Caco-2 (cell line): ENCODE data around the gene NOD2. TPM values are rescaled to one million over a fixed set of nuclear protein-coding genes. Genes with fewer than 3 reads are reported as not detected.
A peak's percentile ranks its signal among the peaks of the same experiment; 100 is the strongest.

ENCODE experiments used
- BruUV-seq: library from RNA; stranded (reverse); fragments of 400-500 nt; replicated peaks from 2 replicates; lab custom pipeline; 2021; lab: Mats Ljungman, UMichigan
- CTCF ChIA-PET: fragments of 300-600 bp; sonication (Branson Sonifier 250); formaldehyde crosslinking; loops from one replicate; lab custom pipeline; 2022; ENCODE audit warnings: antibody characterized with exemption; lab: Charles Lee
- POLR2A ChIA-PET: fragments of 300-600 bp; sonication (Branson Sonifier 250); formaldehyde crosslinking; loops from one replicate; lab custom pipeline; 2022; ENCODE audit warnings: antibody characterized with exemption; lab: Charles Lee
- DNase-seq, 2 experiments: peaks; one replicate each; pipeline versions ENCODE4 v3.0.0 to v3.0.0-alpha.2; 2020 to 2022
- H3K27me3 ChIP-seq: replicated peaks from 2 replicates; pipeline ENCODE4 v1.6.0; 2011; ENCODE audit warnings: low read length; ENCODE audit not compliant: control insufficient read depth, insufficient read depth
- H3K36me3 ChIP-seq: 2 replicates; pipeline ENCODE4 v1.5.1; 2011; ENCODE audit warnings: low read length; ENCODE audit not compliant: control insufficient read depth, insufficient read depth
- H3K4me1 ChIP-seq: fragments of 250-450 bp; sonication (Bioruptor Pico); 2 replicates; pipeline ENCODE4 v1.5.1; 2020; ENCODE audit warnings: mild to moderate bottlenecking
- H3K4me3 ChIP-seq: 2 replicates; pipeline ENCODE4 v1.5.1; 2011; ENCODE audit warnings: low read depth, mild to moderate bottlenecking, control low read depth, low read length
- H3K9me3 ChIP-seq: fragments of 250-450 bp; sonication (Bioruptor Pico); 2 replicates; pipeline ENCODE4 v1.5.1; 2020; ENCODE audit warnings: mild to moderate bottlenecking, moderate library complexity
- H3K27ac Mint-ChIP-seq: one replicate; pipeline ENCODE4 v1.8.0; 2022; ENCODE audit warnings: mixed read lengths; ENCODE audit not compliant: unreplicated experiment
- H3K27me3 Mint-ChIP-seq: one replicate; pipeline ENCODE4 v1.8.0; 2022; ENCODE audit warnings: mixed read lengths; ENCODE audit not compliant: insufficient read depth, unreplicated experiment
- H3K36me3 Mint-ChIP-seq: one replicate; pipeline ENCODE4 v1.8.0; 2022; ENCODE audit warnings: mild to moderate bottlenecking, mixed read lengths; ENCODE audit not compliant: insufficient read depth, unreplicated experiment
- H3K4me1 Mint-ChIP-seq: one replicate; pipeline ENCODE4 v1.8.0; 2022; ENCODE audit warnings: low read depth, mixed read lengths; ENCODE audit not compliant: unreplicated experiment
- H3K4me3 Mint-ChIP-seq: one replicate; pipeline ENCODE4 v1.8.0; 2022; ENCODE audit warnings: mild to moderate bottlenecking, moderate library complexity, mixed read lengths; ENCODE audit not compliant: unreplicated experiment
- H3K9me3 Mint-ChIP-seq: one replicate; pipeline ENCODE4 v1.8.0; 2022; ENCODE audit warnings: mixed read lengths; ENCODE audit not compliant: unreplicated experiment
- CTCF ChIP-seq, 2 experiments: fragments of 200-600 bp in 1 of 2; IDR thresholded peaks; 1 replicate in 1 of 2; 2 replicates in 1 of 2; pipeline versions ENCODE4 v1.5.1 to v1.8.0; 2011 to 2022; ENCODE audit warnings: antibody characterized with exemption in 1 of 2, control low read depth in 1 of 2, inconsistent platforms in 1 of 2, low read depth in 1 of 2, low read length in 1 of 2, mild to moderate bottlenecking in 1 of 2, moderate library complexity in 1 of 2; ENCODE audit not compliant: insufficient read depth in 1 of 2, severe bottlenecking in 1 of 2, unreplicated experiment in 1 of 2
- intact Hi-C: fragments of 100-400 bp; cut with micrococcal nuclease; formaldehyde crosslinking; loops from one replicate; pipeline ENCODE4 v1.10.0; 2022; ENCODE audit not compliant: unreplicated experiment
- total RNA-seq: library from RNA; stranded (reverse); gene quantifications from 2 replicates; pipeline ENCODE4 v1.2.3, GENCODE V29; 2022

The NOD2 gene
- total RNA-seq, 1 experiment from 2014 or later = 0.23 TPM

- intact Hi-C loops = no loop called here
- Mint-ChIP-seq H3K9me3 (no peaks in the 10 kb centered on the region), H3K27ac (no peak overlapping the region), H3K4me3 (no peak overlapping the region), H3K36me3 (no peaks in the 10 kb centered on the region), H3K27me3 (no peaks in the 10 kb centered on the region), H3K4me1 (peaks cover 20% of the 10 kb centered on the region)
- peaks cover 24% of the 10 kb centered on the region for H3K4me1 ChIP-seq
- H3K27me3 ChIP-seq = no peaks in the 10 kb centered on the region
- DNase-seq = no peak
- CTCF ChIA-PET = no interaction called here
- no peak for TF ChIP-seq CTCF (IDR thresholded peaks at IDR 0.05; ENCODE audit: insufficient read depth in 1 of 2, low read depth in 1 of 2, low read length in 1 of 2, severe bottlenecking in 1 of 2, unreplicated experiment in 1 of 2)
- POLR2A ChIA-PET = no interaction called here
- BruUV-seq = no TSS peak
- no peak overlapping the region for H3K4me3 ChIP-seq
- no peaks in the 10 kb centered on the region for H3K36me3 ChIP-seq
- H3K9me3 ChIP-seq = no peaks in the 10 kb centered on the region
Observed at GRCh38 chr16:50717494-50717893, 24.1 kb downstream of the NOD2 start.

- H3K9me3 Mint-ChIP-seq = no peaks in the 10 kb centered on the region
- ChIA-PET POLR2A (no interaction called here), CTCF (interaction anchor here (1.1 to 2.6 kb wide), 3 partner anchors 23 to 88 kb away, joined by 4 to 14 read pairs (median 4); partner anchors contain the start of gene CYLD)
- DNase-seq = no peak
- no TSS peak for BruUV-seq
- no peaks in the 10 kb centered on the region for H3K27me3 Mint-ChIP-seq
- H3K4me3 ChIP-seq = no peak overlapping the region
- intact Hi-C loops = no loop called here
- no peaks in the 10 kb centered on the region for H3K9me3 ChIP-seq
- H3K27ac Mint-ChIP-seq = no peak overlapping the region
- peaks cover 24% of the 10 kb centered on the region for H3K4me1 ChIP-seq
- TF ChIP-seq CTCF (IDR thresholded peaks at IDR 0.05; ENCODE audit: insufficient read depth in 1 of 2, low read depth in 1 of 2, low read length in 1 of 2, severe bottlenecking in 1 of 2, unreplicated experiment in 1 of 2) = no peak
- peak overlapping the region; percentile 50 for H3K4me3 Mint-ChIP-seq
- no peaks in the 10 kb centered on the region for H3K36me3 Mint-ChIP-seq
- no peaks in the 10 kb centered on the region for H3K27me3 ChIP-seq
- no peaks in the 10 kb centered on the region for H3K36me3 ChIP-seq
- peaks cover 20% of the 10 kb centered on the region for H3K4me1 Mint-ChIP-seq
Observed at GRCh38 chr16:50718061-50718760, 24.8 kb downstream of the NOD2 start.

GRCh38 chr16:50718761-50719400 is 25.5 kb downstream of the NOD2 start:
- no peak overlapping the region for H3K27ac Mint-ChIP-seq
- DNase-seq = no peak
- BruUV-seq = no TSS peak
- Histone ChIP-seq H3K27me3 (no peaks in the 10 kb centered on the region), H3K36me3 (no peaks in the 10 kb centered on the region), H3K4me1 (peaks cover 24% of the 10 kb centered on the region), H3K4me3 (no peak overlapping the region; the same call in 1 of the 2 replicates), H3K9me3 (no peaks in the 10 kb centered on the region)
- ChIA-PET POLR2A (no interaction called here), CTCF (interaction anchor here (1.1 to 2.6 kb wide), 4 partner anchors 23 to 87 kb away, joined by 4 to 14 read pairs (median 4); partner anchors contain the start of gene CYLD)
- no peaks in the 10 kb centered on the region for H3K27me3 Mint-ChIP-seq
- peak overlapping the region; percentile 50 for H3K4me3 Mint-ChIP-seq
- H3K4me1 Mint-ChIP-seq = peaks cover 20% of the 10 kb centered on the region
- no peaks in the 10 kb centered on the region for H3K36me3 Mint-ChIP-seq
- H3K9me3 Mint-ChIP-seq = no peaks in the 10 kb centered on the region
- intact Hi-C loops = loop anchor here (1.0 kb wide), 2 partner anchors 13 to 22 kb away; no protein-coding TSS in a partner anchor
- no peak for TF ChIP-seq CTCF (IDR thresholded peaks at IDR 0.05; ENCODE audit: insufficient read depth in 1 of 2, low read depth in 1 of 2, low read length in 1 of 2, severe bottlenecking in 1 of 2, unreplicated experiment in 1 of 2)
